Cardiac fibroblast (primary cell): ENCODE results near the gene SLC9A7.

Experiments
- DNase-seq, 2 donors: peaks; one replicate each; pipeline versions ENCODE4 v3.0.0 to v3.0.0-alpha.2; 2010; ENCODE audit warnings: low read depth in 2 of 2
- H3K4me3 ChIP-seq, 2 donors: replicated peaks in 1 of 2; 1 replicate in 1 of 2; 2 replicates in 1 of 2; pipeline ENCODE4 v1.5.1; 2011; ENCODE audit warnings: low read depth in 2 of 2, low read length in 2 of 2, mild to moderate bottlenecking in 2 of 2, moderate library complexity in 1 of 2
- TF ChIP-seq, protein P1 (sequence below): IDR thresholded peaks from one replicate; pipeline ENCODE4 v1.5.1; 2011; ENCODE audit warnings: low read depth, mild to moderate bottlenecking, low read length, inconsistent platforms

SLC9A7 gene

GRCh38 chrX:46574774-46575381, 184.0 kb downstream of the SLC9A7 start:
- H3K4me3 ChIP-seq, result peak overlapping the region; percentile 55 to 70
- DNase-seq, result peak in 1 of 2 donors; percentile 18
- TF ChIP-seq, protein P1, sequence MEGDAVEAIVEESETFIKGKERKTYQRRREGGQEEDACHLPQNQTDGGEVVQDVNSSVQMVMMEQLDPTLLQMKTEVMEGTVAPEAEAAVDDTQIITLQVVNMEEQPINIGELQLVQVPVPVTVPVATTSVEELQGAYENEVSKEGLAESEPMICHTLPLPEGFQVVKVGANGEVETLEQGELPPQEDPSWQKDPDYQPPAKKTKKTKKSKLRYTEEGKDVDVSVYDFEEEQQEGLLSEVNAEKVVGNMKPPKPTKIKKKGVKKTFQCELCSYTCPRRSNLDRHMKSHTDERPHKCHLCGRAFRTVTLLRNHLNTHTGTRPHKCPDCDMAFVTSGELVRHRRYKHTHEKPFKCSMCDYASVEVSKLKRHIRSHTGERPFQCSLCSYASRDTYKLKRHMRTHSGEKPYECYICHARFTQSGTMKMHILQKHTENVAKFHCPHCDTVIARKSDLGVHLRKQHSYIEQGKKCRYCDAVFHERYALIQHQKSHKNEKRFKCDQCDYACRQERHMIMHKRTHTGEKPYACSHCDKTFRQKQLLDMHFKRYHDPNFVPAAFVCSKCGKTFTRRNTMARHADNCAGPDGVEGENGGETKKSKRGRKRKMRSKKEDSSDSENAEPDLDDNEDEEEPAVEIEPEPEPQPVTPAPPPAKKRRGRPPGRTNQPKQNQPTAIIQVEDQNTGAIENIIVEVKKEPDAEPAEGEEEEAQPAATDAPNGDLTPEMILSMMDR, result no peak

DNA sequence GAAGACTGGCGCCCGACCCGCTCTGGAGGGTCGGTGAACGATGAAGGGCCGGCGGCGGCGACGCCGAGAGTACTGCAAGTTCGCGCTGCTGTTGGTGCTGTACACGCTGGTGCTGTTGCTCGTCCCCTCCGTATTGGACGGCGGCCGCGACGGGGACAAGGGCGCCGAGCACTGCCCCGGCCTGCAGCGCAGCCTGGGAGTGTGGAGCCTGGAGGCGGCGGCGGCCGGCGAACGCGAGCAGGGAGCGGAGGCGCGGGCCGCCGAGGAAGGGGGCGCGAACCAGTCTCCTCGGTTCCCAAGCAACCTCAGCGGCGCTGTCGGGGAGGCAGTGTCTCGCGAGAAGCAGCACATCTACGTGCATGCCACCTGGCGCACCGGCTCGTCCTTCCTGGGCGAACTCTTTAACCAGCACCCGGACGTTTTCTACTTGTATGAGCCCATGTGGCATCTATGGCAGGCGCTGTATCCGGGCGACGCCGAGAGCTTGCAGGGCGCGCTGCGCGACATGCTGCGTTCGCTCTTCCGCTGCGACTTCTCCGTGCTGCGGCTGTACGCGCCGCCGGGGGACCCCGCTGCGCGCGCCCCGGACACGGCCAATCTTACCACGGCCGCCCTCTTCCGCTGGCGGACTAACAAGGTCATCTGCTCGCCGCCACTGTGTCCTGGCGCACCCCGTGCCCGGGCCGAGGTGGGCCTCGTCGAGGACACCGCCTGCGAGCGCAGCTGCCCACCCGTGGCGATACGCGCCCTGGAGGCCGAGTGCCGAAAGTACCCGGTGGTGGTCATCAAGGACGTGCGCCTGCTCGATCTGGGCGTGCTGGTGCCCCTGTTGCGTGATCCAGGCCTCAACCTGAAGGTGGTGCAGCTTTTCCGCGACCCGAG, 184.8 kb downstream of the SLC9A7 start:
- TF ChIP-seq, protein P1, result no peak
- DNase-seq, result peak; percentile 52 to 64
- peak overlapping the region; percentile 55 to 70 for H3K4me3 ChIP-seq

DNA sequence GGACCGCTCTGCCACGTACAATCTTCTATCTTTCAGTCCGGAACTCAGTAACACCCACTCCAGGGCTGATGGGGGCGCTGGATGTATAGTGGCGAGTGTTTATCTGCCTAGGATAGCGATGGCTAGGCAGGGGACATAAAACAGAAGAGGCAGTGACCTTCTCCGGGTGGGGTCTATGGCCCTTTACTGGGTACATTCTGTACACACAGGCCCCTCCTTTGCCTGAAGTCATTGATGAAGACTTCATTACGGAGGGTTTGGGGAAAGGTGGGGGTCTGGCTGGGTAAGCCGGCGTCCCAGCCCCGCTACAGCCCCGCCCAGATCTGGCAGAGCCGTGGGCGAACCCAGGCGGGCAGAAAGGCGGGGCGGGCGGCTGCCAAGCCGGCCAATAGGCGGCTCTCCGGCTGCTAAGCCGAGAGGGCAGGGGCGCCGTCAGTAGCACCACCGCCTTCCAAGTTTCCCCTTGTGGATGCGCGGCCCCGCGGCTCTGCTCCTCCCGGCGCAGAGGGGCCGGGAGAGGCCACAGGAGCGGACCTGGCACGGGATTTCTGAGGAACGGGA, 185.5 kb downstream of the SLC9A7 start, which contains the start of gene CHST7:
Gene CHST7, plus strand, starts transcription at position 435 of the 561 bp plus-strand sequence. CDS start 167 bp downstream, outside the sequence.
- peak; percentile 67 to 68 for DNase-seq
- TF ChIP-seq, protein P1, result peak; percentile 28
- H3K4me3 ChIP-seq, result peak within 1 kb of the TSS; percentile 55 to 70

DNA sequence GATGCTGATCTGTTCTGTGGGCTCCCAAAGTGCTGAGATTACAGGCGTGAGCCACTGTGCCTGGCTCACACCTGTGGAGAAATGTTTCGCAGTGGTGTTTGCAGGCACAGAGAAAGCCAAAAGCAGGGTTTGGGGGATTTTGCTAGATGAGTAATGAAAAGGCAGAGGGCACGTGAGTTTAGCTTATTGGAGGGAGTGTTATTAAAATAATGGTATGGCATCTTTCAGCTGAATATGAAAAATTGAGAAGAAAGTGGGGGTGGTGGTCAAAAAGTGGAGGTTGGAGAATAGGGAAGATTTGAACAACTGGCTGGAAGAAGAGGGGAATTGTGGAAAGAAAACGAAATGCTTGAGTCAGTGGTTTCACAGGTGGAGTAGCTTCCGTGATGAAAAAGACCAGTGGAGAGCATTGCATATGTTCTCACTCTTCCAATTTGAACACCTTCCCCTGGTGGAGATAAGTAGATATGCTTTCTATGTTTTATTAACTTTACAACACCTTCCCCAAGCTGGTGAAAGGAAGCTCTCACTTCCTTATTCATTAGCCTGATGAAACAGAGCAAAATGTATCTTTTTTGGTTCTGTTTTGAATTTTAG, 186.5 kb downstream of the SLC9A7 start:
- no peak overlapping the region for H3K4me3 ChIP-seq
- no peak for DNase-seq
- TF ChIP-seq, protein P1, result no peak

DNA sequence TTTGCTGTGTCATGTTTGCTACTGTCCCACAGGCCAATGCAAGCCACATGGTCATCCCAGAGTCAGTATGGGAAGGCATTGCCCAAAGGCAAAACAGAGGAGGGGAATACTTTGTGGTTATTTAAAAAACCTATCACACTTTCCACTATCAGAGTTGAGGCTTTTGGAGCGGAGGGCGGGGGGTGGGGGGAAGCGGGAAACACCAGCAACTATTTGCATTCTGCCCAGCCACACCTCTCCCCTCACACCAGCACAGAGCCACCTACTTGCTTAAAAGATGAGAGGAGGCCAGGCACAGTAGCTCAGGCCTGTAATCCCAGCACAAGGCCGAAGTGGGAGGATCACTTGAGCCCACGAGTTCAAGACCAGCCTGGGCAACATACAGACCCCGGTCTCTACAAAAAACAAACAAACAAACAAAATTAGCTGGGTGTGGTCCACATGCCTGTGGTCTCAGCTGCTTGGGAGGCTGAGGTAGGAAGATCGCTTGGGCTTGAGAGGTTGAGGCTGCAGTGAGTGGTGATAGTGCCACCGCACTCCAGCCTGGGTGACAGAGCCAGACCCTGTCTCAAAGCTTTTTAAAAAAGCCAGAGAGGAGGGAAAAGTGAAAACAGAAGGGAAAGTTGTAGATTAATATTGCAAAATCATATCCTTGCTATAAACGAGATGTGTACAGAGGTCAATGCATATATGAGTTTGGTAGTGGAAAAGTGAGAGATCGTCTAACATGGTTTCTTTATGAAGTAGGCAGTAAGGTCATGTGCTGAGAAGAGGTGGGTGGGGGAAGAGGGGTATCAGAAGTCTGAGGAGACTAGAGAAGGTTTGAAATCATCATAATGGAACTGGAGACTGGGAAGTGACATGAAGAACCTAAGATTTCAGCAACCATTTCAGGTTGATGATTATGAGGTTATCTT, 187.2 kb downstream of the SLC9A7 start:
- DNase-seq, result no peak
- H3K4me3 ChIP-seq, result no peak overlapping the region
- TF ChIP-seq, protein P1, result no peak

DNA sequence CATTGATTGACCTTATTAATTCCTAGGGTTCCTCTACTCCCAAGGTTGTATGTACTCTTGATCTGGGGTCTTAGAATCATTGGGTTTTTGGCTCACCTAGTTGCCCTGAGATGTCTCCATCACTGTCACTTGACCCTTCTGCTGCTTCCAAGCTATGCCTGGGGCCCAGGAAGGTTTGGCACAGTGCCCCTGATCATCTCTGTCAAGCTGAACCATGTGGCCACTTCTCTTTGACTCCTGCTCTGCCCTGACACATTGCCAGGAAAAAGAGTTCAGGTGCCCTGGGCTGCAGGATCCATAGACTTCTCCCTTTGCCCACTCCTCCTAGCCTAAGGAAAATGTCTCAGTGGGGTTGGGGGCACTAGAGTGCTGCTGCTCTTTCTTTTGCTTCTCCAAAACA, 189.3 kb downstream of the SLC9A7 start:
- DNase-seq, result no peak
- TF ChIP-seq, protein P1, result no peak
- no peak overlapping the region for H3K4me3 ChIP-seq
